Activated CD4-positive, alpha-beta T cell treated with anti-CD3 and anti-CD28 coated beads for 36 hours (primary cell): ENCODE measurements around the gene MYL11. TPM values are rescaled to one million over a fixed set of nuclear protein-coding genes. Genes with fewer than 3 reads are reported as not detected.
"Not testable (repeated sequence)": the region's sequence is repeated elsewhere in the genome, so short reads cannot be mapped to it uniquely, and the experiment has no call there.

Experiments used
- ATAC-seq: fragments of 200-7000 bp; cut with Tn5 transposase; one replicate; pipeline ENCODE4 v1.10.0; 2021; ENCODE audit warnings: mild to moderate bottlenecking, moderate library complexity
- CTCF ChIA-PET: fragments of 350-600 bp; sonication (Branson Sonifier 250); formaldehyde crosslinking; loops from one replicate; lab custom pipeline; 2021; ENCODE audit warnings: antibody characterized with exemption; lab: Charles Lee
- POLR2A ChIA-PET: fragments of 350-600 bp; sonication (Branson Sonifier 250); formaldehyde crosslinking; loops from one replicate; lab custom pipeline; 2021; ENCODE audit warnings: antibody characterized with exemption, inconsistent platforms; lab: Charles Lee
- DNase-seq: peaks from one replicate; pipeline ENCODE4 v3.0.0-alpha.2; 2020
- H3K27ac Mint-ChIP-seq: one replicate; pipeline ENCODE4 v1.8.0; 2021; ENCODE audit warnings: mixed read lengths
- H3K27me3 Mint-ChIP-seq: one replicate; pipeline ENCODE4 v1.8.0; 2021; ENCODE audit warnings: mixed read lengths
- H3K36me3 Mint-ChIP-seq: one replicate; pipeline ENCODE4 v1.8.0; 2021; ENCODE audit warnings: low read depth, mixed read lengths
- H3K4me1 Mint-ChIP-seq: one replicate; pipeline ENCODE4 v1.8.0; 2021; ENCODE audit warnings: mixed read lengths
- H3K4me3 Mint-ChIP-seq: one replicate; pipeline ENCODE4 v1.8.0; 2021; ENCODE audit warnings: mild to moderate bottlenecking, moderate library complexity, mixed read lengths
- H3K9me3 Mint-ChIP-seq: one replicate; pipeline ENCODE4 v1.8.0; 2021; ENCODE audit warnings: low read depth, mixed read lengths
- intact Hi-C, 2 experiments: fragments of 100-400 bp; cut with DNase I in 1 of 2; cut with micrococcal nuclease in 1 of 2; formaldehyde crosslinking; loops; one replicate each; pipeline versions ENCODE4 v1.14.2 to v1.15.1; 2022 to 2024; cut with DNase I, micrococcal nuclease
- total RNA-seq, 2 experiments: library from RNA; stranded (reverse); gene quantifications; one replicate each; pipeline ENCODE4 v1.2.3, GENCODE V29; 2021

MYL11 gene
- total RNA-seq, 2 experiments from 2014 or later = 0.69 to 1.6 TPM

DNA sequence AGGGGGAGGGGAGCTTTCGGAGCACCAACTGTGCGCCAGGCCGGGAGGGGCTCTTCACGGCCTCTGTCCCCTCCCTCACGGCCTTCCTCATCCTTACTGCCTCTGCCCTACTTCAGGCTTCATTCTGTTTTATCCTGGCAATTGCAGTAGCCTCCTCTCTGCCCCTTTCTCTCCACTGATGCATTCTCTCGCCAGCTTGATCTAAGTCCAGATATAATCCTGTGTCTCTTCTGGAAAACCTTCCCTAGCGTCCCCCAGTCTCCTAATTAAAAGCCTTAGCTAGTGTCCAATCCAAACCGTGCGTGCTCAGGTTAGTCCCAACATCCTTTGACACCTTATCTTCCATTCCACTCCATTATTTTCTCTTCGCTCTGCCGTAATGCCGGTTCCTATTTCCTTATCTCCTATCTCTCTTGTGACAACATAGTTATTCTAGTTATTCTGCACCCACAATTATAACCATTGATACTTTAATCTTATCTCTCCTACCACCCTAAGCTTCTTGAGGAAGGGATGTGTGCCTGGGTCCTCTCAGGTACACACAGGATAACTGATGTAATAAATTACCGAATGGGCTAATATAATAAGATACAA, 21.5 kb downstream of the MYL11 start:
- intact Hi-C loops = loop anchor here (1.0 to 2.0 kb wide), 5 partner anchors 11 to 41 kb away; partner anchors contain the start of genes CD2BP2 (in 1 of the 2), SEPTIN1 (in 1 of the 2) and ZNF771 (in 1 of the 2)
- ATAC-seq (peak; percentile 10), DNase-seq (no peak)
- ChIA-PET CTCF (interaction anchor here (0.6 to 3.0 kb wide), 10 partner anchors 11 to 284 kb away, joined by 3 to 18 read pairs (median 4); partner anchors contain the start of genes SEPTIN1 and ZNF771), POLR2A (interaction anchor here (0.6 to 1.7 kb wide), 2 partner anchors 11 to 25 kb away, joined by 4 to 8 read pairs; partner anchors contain the start of gene ZNF771)
- Mint-ChIP-seq H3K27me3 (no peaks in the 10 kb centered on the region), H3K4me3 (peak overlapping the region; percentile 81), H3K9me3 (no peaks in the 10 kb centered on the region), H3K36me3 (peaks cover 17% of the 10 kb centered on the region), H3K27ac (peak overlapping the region; percentile 48), H3K4me1 (peaks cover 32% of the 10 kb centered on the region)

DNA sequence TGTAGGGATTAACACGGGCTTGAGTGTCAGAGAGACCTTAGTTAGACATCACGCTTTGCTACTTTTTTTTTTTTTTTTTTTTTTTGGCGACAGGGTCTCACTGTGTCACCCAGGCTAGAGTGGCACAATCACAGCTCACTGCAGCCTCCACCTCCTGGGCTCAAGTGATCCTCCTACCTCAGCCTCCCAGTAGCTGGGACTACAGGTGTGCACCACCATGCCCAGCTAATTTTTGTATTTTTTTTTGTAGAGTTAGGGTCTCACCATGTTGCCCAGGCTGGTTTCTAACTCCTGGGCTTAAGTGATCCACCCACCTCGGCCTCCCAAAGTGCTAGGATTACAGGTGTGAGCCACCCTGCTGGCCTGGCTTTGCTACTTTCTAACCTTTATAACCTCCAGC, 22.0 kb downstream of the MYL11 start:
- Mint-ChIP-seq H3K4me3 (peak overlapping the region; percentile 81), H3K4me1 (peaks cover 34% of the 10 kb centered on the region), H3K36me3 (peaks cover 17% of the 10 kb centered on the region)
- H3K27me3 Mint-ChIP-seq, DNase-seq, ATAC-seq, POLR2A ChIA-PET, intact Hi-C loops, H3K27ac Mint-ChIP-seq, H3K9me3 Mint-ChIP-seq: not testable (repeated sequence)
- CTCF ChIA-PET = interaction anchor here (1.1 to 3.0 kb wide), 5 partner anchors 10 to 199 kb away, joined by 3 to 18 read pairs (median 9); partner anchors contain the start of genes SEPTIN1 and ZNF771

DNA sequence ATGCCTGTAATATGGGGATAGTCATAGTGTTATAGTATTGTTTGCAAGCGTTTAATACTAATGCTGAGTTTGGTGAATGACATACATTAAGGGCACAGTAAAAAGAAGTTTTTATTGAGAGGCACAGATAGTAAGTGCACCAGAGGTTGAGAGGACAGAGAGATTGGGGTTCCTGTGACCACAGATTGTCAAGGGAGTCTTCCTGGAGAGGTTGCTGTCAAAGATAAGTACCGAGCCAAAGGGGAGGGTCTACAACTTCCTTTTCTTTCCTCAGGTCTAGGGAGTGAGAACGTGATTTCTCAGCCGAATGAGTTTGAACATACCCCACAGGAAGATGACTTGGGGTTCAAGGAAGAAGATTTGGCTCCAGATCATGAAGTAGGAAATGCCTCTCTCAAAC, 22.5 kb downstream of the MYL11 start:
- POLR2A ChIA-PET = no interaction called here
- H3K27me3 Mint-ChIP-seq = no peaks in the 10 kb centered on the region
- CTCF ChIA-PET = interaction anchor here (1.7 to 2.6 kb wide), 2 partner anchors 13 to 14 kb away, joined by 6 to 18 read pairs; partner anchors contain the start of gene SEPTIN1
- H3K4me3 Mint-ChIP-seq = peak overlapping the region; percentile 81
- H3K27ac Mint-ChIP-seq = no peak overlapping the region
- intact Hi-C loops = no loop called here
- DNase-seq (no peak), ATAC-seq (no peak)
- no peaks in the 10 kb centered on the region for H3K9me3 Mint-ChIP-seq
- peaks cover 17% of the 10 kb centered on the region for H3K36me3 Mint-ChIP-seq
- peaks cover 35% of the 10 kb centered on the region for H3K4me1 Mint-ChIP-seq

DNA sequence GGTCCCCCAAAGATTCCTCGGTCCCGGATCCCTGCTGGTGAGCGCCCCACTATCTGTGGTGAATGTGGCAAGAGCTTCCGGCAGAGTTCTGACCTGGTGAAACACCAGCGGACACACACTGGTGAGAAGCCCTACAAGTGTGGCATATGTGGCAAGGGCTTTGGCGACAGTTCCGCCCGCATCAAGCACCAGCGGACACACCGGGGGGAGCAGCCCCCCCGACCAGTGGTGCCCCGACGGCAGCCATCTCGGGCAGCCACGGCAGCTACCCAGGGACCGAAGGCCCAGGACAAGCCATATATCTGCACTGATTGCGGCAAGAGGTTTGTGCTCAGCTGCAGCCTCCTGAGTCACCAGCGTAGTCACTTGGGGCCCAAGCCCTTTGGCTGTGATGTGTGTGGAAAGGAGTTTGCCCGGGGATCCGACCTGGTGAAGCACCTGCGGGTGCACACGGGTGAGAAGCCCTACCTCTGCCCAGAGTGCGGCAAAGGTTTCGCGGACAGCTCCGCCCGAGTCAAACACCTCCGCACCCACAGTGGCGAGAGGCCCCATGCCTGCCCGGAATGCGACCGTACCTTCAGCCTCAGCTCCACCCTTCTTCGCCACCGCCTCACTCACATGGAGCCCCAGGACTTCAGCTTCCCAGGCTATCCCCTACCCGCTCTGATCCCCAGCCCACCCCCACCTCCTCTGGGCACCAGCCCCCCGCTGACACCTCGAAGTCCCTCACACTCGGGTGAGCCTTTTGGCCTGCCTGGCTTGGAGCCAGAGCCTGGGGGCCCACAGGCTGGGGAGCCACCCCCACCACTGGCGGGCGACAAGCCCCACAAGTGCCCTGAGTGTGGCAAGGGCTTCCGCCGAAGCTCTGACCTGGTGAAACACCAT, 23.4 kb downstream of the MYL11 start:
- Mint-ChIP-seq H3K36me3 (peaks cover 17% of the 10 kb centered on the region), H3K9me3 (no peaks in the 10 kb centered on the region), H3K27ac (no peak overlapping the region), H3K27me3 (no peaks in the 10 kb centered on the region), H3K4me3 (no peak overlapping the region), H3K4me1 (peaks cover 35% of the 10 kb centered on the region)
- CTCF ChIA-PET = interaction anchor here (1.0 to 1.7 kb wide), 2 partner anchors 10 to 12 kb away, joined by 3 to 6 read pairs; partner anchors contain the start of gene ZNF771
- ATAC-seq = no peak
- intact Hi-C loops = no loop called here
- POLR2A ChIA-PET = no interaction called here
- no peak for DNase-seq

- DNase-seq = no peak
- CTCF ChIA-PET = interaction anchor here (0.5 to 1.3 kb wide), 5 partner anchors 9 to 247 kb away, joined by 3 to 5 read pairs (median 3); partner anchors contain the start of genes SEPTIN1 and ZNF771
- Mint-ChIP-seq H3K27me3 (no peaks in the 10 kb centered on the region), H3K4me3 (no peak overlapping the region), H3K36me3 (peaks cover 17% of the 10 kb centered on the region), H3K27ac (no peak overlapping the region), H3K9me3 (no peaks in the 10 kb centered on the region), H3K4me1 (peaks cover 35% of the 10 kb centered on the region)
- POLR2A ChIA-PET = no interaction called here
- intact Hi-C loops = no loop called here
- no peak for ATAC-seq
Measured at GRCh38 chr16:30398661-30399434, 24.2 kb downstream of the MYL11 start.

DNA sequence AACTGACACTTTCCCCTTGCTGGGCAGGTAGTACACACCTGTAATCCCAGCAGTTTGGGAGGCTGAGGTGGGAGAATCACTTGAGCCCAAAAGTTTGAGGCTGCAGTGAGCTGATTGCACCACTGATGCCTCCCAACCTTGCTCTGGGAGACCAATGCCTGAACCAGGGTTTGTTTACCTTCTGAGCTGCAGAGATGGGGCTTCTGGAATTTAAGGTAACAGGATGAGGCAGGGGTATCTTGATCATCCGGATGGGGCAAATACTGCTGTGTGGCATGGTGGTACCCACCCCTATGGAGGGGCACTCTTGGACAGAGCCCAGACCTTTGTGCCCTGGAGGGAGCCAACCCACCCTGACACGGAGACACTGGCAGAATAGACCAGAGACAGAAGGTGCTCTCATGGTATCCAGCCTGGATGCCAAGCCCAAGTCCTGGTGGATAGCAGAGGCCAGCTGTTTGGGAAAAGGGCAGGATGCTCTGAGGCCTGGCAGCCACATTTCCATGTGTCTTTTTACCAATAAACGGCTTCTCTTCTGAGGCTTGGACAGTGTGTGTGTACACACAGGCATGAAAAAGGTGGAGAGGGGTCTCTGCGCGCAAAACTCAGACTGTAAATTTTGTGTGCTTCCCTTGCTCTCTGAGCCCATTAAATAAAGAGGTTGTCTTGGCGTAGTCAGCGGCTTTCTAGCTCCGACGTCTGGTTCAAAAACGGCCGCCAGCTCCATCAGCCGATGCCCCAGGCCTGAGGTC, 25.0 kb downstream of the MYL11 start:
- no peaks in the 10 kb centered on the region for H3K9me3 Mint-ChIP-seq
- intact Hi-C loops = loop anchor here (1.0 to 10.0 kb wide), 4 partner anchors 21 to 335 kb away; partner anchors contain the start of genes ALDOA (in 1 of the 2) and GDPD3 (in 1 of the 2)
- ChIA-PET CTCF (interaction anchor here (0.5 to 1.3 kb wide), 5 partner anchors 10 to 247 kb away, joined by 3 to 5 read pairs (median 3); partner anchors contain the start of gene SEPTIN1), POLR2A (no interaction called here)
- peaks cover 32% of the 10 kb centered on the region for H3K4me1 Mint-ChIP-seq
- ATAC-seq (no peak), DNase-seq (no peak)
- no peaks in the 10 kb centered on the region for H3K27me3 Mint-ChIP-seq
- peak overlapping the region; percentile 89 for H3K27ac Mint-ChIP-seq
- peak overlapping the region; percentile 75 for H3K4me3 Mint-ChIP-seq
- peaks cover 17% of the 10 kb centered on the region for H3K36me3 Mint-ChIP-seq

DNA sequence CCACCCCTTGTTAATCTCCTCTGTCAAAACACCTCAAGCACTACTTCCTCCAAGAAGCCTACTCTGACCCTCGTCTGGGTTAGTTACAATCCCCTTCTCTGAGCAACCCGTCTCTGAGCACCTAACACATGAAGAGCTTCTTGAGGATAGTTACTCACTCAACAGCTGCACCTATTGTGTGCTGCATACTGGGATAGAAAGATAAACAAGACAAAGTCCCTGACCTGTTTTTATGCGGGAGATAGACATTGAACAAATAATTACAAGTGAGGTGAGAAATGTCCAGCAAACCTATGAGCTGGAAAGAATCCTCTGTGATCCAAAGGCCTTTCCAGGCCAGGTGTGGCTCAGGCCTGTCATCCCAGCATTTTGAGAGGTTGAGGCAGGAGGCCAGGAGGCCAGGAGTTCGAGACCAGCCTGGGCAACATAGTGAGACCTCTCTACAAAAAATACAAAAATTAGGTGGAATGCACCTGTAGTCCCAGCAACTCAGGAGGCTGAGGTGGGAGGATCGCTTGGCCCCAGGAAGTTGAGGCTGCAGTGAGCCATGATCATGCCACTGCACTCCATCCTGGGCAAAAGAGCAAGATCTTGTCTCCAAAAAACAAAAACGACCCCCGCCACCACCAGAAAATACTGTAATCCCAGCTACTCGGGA, 27.3 kb downstream of the MYL11 start:
- ChIA-PET POLR2A (no interaction called here), CTCF (interaction anchor here (1.0 to 1.3 kb wide), 3 partner anchors 9 to 28 kb away, joined by 3 to 5 read pairs (median 3); partner anchors contain the start of genes DCTPP1 and SEPTIN1)
- H3K4me1 Mint-ChIP-seq = peaks cover 23% of the 10 kb centered on the region
- peak overlapping the region; percentile 75 for H3K4me3 Mint-ChIP-seq
- DNase-seq = no peak
- H3K27ac Mint-ChIP-seq = peak overlapping the region; percentile 13
- intact Hi-C loops = loop anchor here in 1 of 2 experiments (10.0 kb wide), 2 partner anchors 287 to 337 kb away; partner anchors contain the start of genes ALDOA and GDPD3
- ATAC-seq = no peak
- peaks cover 17% of the 10 kb centered on the region for H3K36me3 Mint-ChIP-seq
- peaks cover 2% of the 10 kb centered on the region for H3K27me3 Mint-ChIP-seq
- H3K9me3 Mint-ChIP-seq = no peaks in the 10 kb centered on the region

DNA sequence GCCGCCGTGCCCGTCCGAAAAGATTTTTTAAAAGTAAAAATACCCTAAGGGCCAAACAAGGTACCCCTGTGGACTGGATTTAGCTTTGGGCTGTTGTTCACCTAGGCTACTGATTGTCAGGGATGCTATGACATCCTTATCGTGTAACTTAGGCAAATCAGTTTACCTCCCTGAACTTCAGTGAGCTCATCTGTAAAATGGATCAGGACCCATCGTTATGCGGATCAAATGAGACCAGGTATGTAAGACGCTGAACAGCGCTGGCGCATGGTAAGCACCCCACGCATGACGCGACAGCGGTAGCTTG, 32.1 kb downstream of the MYL11 start:
- Mint-ChIP-seq H3K27ac (peak overlapping the region; percentile 97), H3K9me3 (no peaks in the 10 kb centered on the region), H3K4me3 (peak overlapping the region; percentile 79), H3K27me3 (peaks cover 2% of the 10 kb centered on the region), H3K36me3 (peaks cover 3% of the 10 kb centered on the region), H3K4me1 (peaks cover 22% of the 10 kb centered on the region)
- no peak for DNase-seq
- POLR2A ChIA-PET = interaction anchor here (0.6 to 2.1 kb wide), 8 partner anchors 11 to 342 kb away, joined by 3 to 9 read pairs (median 4); partner anchors contain the start of genes DCTPP1, PPP4C, SEPTIN1 and ZNF48
- ATAC-seq = peak; percentile 24
- CTCF ChIA-PET = interaction anchor here (0.6 to 2.2 kb wide), 12 partner anchors 10 to 333 kb away, joined by 3 to 10 read pairs (median 4); partner anchors contain the start of genes DCTPP1, ZNF48 and ZNF689
- intact Hi-C loops = loop anchor here (1.0 to 10.0 kb wide), 13 partner anchors 11 to 342 kb away; partner anchors contain the start of genes ALDOA (in 2 of the 2), TBC1D10B (in 2 of the 2), CD2BP2 (in 1 of the 2) and GDPD3 (in 1 of the 2)

DNA sequence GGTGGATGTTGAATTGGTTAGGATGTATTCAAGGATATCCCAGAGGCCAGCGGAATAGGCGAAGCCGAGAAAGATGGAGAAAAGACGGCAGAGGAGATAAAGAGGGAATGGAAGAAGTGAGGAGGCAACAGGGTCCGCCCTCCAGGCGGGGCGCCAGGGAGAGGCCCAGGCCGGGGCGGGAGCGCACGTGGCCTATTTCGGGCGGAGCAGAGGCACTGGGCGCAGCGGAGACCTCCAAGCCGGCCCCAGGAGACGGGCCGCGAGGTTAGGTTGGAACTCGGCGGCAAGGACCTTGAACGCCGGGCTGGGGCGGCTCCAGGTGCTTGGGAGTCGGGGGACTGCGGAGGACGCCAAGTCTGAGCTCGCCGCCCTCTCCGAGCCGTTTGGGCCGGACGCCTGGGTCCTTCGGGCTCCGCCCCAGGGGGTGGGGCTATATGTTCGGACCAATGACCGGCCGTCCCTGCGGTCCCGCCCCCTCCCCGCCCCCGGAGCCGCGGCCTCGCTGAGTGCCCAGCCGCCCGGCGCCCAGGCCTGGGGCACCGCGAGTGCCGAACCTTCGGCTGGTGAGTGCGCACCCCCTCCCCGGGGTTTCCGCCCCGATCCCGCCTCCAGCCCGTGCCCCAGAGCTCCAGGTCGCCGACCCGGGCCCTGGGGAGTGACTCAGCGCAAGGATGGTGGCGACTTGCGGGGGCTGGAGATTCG, 32.7 kb downstream of the MYL11 start, which contains the start of gene ZNF771:
Gene ZNF771 (plus strand): TSS at position 505 of the 702 bp plus-strand sequence. CDS start 448 bp downstream, outside the sequence.
- Mint-ChIP-seq H3K9me3 (no peaks in the 10 kb centered on the region), H3K27ac (peak within 1 kb of the TSS; percentile 97), H3K36me3 (peaks cover 7% of the 10 kb centered on the region), H3K4me3 (peak within 1 kb of the TSS; percentile 79), H3K27me3 (peaks cover 2% of the 10 kb centered on the region), H3K4me1 (peaks cover 26% of the 10 kb centered on the region)
- intact Hi-C loops = loop anchor here (1.0 to 10.0 kb wide), 13 partner anchors 12 to 342 kb away; partner anchors contain the start of genes ALDOA (in 2 of the 2), TBC1D10B (in 2 of the 2), CD2BP2 (in 1 of the 2) and GDPD3 (in 1 of the 2)
- DNase-seq = peak; percentile 95
- CTCF ChIA-PET = interaction anchor here (0.6 to 2.2 kb wide), 17 partner anchors 9 to 333 kb away, joined by 3 to 10 read pairs (median 3); partner anchors contain the start of genes DCTPP1, ZNF48 and ZNF689
- POLR2A ChIA-PET = interaction anchor here (0.5 to 2.1 kb wide), 15 partner anchors 11 to 446 kb away, joined by 3 to 9 read pairs (median 3); partner anchors contain the start of genes DCTPP1, PPP4C, SEPTIN1 and ZNF48
- ATAC-seq = peak; percentile 85
